Kidney (tissue), 14 donors: Measurements from ENCODE around the gene MTREX. TPM values are rescaled to one million over a fixed set of nuclear protein-coding genes. Genes with fewer than 3 reads are reported as not detected.

Experiments
- DNase-seq, 5 donors: peaks; one replicate each; pipeline ENCODE4 v3.0.0-alpha.2; 2013 to 2020
- FAIRE-seq: peaks from 2 replicates; lab custom pipeline; 2012; peaks lifted over from hg19 to GRCh38; lab: Jason Lieb, UNC
- H3K27ac ChIP-seq, 2 donors: one replicate each; pipeline ENCODE4 v1.7.0; 2013; ENCODE audit warnings: low read depth in 2 of 2, low read length in 2 of 2, inconsistent platforms in 1 of 2
- H3K27me3 ChIP-seq: one replicate; pipeline ENCODE4 v1.7.1; 2013; ENCODE audit warnings: low read length, inconsistent platforms; ENCODE audit not compliant: control insufficient read depth, insufficient read depth
- H3K36me3 ChIP-seq, 3 donors: one replicate each; pipeline versions ENCODE4 v1.7.0 to v1.7.1; 2013; ENCODE audit warnings: low read length in 3 of 3, control low read depth in 1 of 3, inconsistent platforms in 1 of 3; ENCODE audit not compliant: insufficient read depth in 3 of 3, control insufficient read depth in 2 of 3
- H3K4me1 ChIP-seq, 3 donors: one replicate each; pipeline versions ENCODE4 v1.7.0 to v1.7.1; 2013; ENCODE audit warnings: low read length in 3 of 3, inconsistent platforms in 1 of 3, low read depth in 1 of 3; ENCODE audit not compliant: control insufficient read depth in 2 of 3, insufficient read depth in 2 of 3
- H3K4me3 ChIP-seq, 3 donors: one replicate each; pipeline versions ENCODE4 v1.7.0 to v1.8.1; 2013; ENCODE audit warnings: low read length in 3 of 3, control low read depth in 1 of 3, inconsistent platforms in 1 of 3
- H3K9ac ChIP-seq, 3 donors: one replicate each; pipeline versions ENCODE4 v1.7.0 to v1.7.1; 2013; ENCODE audit warnings: low read length in 3 of 3, control low read depth in 1 of 3, inconsistent platforms in 1 of 3
- H3K9me3 ChIP-seq, 3 donors: one replicate each; pipeline versions ENCODE4 v1.7.0 to v1.7.1; 2013; ENCODE audit warnings: low read length in 3 of 3, control low read depth in 1 of 3, inconsistent platforms in 1 of 3; ENCODE audit not compliant: control insufficient read depth in 2 of 3, insufficient read depth in 1 of 3
- intact Hi-C: fragments of 100-400 bp; cut with DNase I; formaldehyde crosslinking; loops from one replicate; pipeline ENCODE4 v1.11.1; 2022
- polyA plus RNA-seq: library from polyadenylated mRNA; stranded (reverse); fragments of 350-450 nt; fragmentation: Illumina TruSeq; extraction: RNeasy Lipid Tissue Mini Kit (QIAGEN cat#74804); gene quantifications from one replicate; pipeline ENCODE4 v1.2.3, GENCODE V29; 2014; ENCODE audit warnings: low read depth, low replicate concordance; ENCODE audit not compliant: insufficient read depth
- total RNA-seq: library from RNA; stranded (reverse); fragmentation: NEBNext Ultra II Directional; extraction: Animal tissue kit (Norgen Biotek cat#: 25700); gene quantifications from one replicate; pipeline ENCODE4 v1.2.1, GENCODE V29; 2021
- TF ChIP-seq, protein P1 (sequence below): IDR thresholded peaks from 3 replicates; pipeline ENCODE4 v1.5.1; 2012; ENCODE audit warnings: mild to moderate bottlenecking, moderate library complexity, borderline replicate concordance; ENCODE audit not compliant: insufficient read depth; ENCODE audit errors: extremely low read depth
- donor health status: control.
- donor health status: control.
- donor health status: control.
- donor health status: control.
- donor health status: control.
- donor health status: DM: yes; HTN: yes; CAD: no.
- donor health status: Normal renal cell carcinoma (clear cell type).

Gene MTREX
- total and polyA plus RNA-seq, 2 donors from 2014 or later = 19.3 to 69.7 TPM

DNA sequence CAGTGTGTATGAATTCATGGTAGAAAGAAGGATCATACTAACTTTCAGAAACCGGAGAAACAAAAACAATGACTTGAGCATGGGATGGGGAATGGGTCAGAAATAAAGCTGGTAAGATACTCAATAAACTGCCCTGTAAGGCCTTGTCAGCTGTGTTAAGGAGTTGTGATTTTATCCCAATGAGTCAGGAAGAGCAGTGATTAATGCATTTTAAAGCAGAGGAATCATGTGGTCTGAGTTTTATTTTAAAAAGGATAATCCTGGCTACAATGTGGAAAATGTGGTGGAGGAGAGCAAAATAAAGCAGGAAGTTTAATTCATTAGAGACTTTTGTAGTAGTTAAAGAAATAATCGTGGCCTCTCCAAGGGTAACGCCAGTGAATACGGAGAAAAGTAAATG, 29.0 kb upstream of the MTREX start:
- no peak overlapping the region for H3K27ac ChIP-seq
- H3K27me3 ChIP-seq = no peaks in the 10 kb centered on the region
- DNase-seq (no peak), FAIRE-seq (no peak)
- intact Hi-C loops = no loop called here
- H3K4me1 ChIP-seq = no peaks in the 10 kb centered on the region
- no peak overlapping the region for H3K4me3 ChIP-seq
- TF ChIP-seq, protein P1, sequence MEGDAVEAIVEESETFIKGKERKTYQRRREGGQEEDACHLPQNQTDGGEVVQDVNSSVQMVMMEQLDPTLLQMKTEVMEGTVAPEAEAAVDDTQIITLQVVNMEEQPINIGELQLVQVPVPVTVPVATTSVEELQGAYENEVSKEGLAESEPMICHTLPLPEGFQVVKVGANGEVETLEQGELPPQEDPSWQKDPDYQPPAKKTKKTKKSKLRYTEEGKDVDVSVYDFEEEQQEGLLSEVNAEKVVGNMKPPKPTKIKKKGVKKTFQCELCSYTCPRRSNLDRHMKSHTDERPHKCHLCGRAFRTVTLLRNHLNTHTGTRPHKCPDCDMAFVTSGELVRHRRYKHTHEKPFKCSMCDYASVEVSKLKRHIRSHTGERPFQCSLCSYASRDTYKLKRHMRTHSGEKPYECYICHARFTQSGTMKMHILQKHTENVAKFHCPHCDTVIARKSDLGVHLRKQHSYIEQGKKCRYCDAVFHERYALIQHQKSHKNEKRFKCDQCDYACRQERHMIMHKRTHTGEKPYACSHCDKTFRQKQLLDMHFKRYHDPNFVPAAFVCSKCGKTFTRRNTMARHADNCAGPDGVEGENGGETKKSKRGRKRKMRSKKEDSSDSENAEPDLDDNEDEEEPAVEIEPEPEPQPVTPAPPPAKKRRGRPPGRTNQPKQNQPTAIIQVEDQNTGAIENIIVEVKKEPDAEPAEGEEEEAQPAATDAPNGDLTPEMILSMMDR = no peak
- peaks cover 14 to 55% (median 34%) of the 10 kb centered on the region in 3 donors for H3K36me3 ChIP-seq
- H3K9ac ChIP-seq = no peak overlapping the region
- H3K9me3 ChIP-seq = no peaks in the 10 kb centered on the region

DNA sequence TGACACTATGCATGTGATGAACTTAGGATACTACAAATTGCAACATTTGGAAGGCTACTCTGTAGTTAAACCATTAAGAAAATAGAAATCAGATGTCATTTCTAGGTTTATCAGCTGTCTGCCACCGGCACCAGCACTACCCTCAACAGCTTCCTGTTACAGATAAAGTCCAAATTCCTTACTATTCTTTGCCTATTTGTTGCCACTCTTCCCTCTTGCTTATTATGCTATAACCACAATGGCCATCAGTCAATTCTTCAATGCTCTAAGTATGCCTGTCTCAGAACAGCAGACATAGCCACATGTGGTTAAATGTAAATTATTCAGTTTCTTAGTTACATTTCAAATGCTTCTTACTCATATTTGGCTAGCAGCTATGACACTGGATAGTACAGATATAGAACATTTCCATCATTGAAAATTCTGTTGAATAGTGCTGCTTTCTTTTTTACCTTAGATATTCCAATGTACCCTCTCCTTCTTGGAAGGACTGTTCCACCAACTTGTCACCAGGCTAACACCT, 21.3 kb upstream of the MTREX start:
- Histone ChIP-seq H3K27ac (no peak overlapping the region), H3K36me3 (peaks cover 8 to 37% (median 15%) of the 10 kb centered on the region in 3 donors), H3K9ac (no peak overlapping the region), H3K4me3 (no peak overlapping the region), H3K4me1 (peaks cover 0 to 6% (median 2%) of the 10 kb centered on the region in 3 donors), H3K9me3 (no peaks in the 10 kb centered on the region), H3K27me3 (no peaks in the 10 kb centered on the region)
- FAIRE-seq (no peak), DNase-seq (no peak)
- intact Hi-C loops = no loop called here
- TF ChIP-seq, protein P1 = no peak

DNA sequence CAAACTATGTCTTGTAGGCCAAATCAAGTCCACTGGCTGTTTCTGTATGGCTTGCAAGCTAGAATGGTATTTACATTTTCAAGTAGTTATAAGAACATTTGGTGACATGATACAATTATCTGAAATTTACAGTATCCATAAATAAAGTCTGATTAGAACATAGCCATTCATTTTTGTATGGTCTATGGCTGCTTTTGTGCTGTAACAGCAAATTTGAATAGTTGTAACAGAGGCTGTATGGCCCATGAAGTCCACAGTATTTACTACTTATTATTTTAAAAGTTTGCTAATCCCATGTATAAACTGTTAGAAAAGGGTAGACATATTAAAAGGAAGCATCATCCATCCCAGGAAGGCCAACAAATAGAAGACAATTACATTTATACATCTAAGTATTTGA, 18.0 kb upstream of the MTREX start:
- H3K9me3 ChIP-seq = no peaks in the 10 kb centered on the region
- intact Hi-C loops = no loop called here
- H3K4me1 ChIP-seq = peaks cover 0 to 10% (median 2%) of the 10 kb centered on the region in 3 donors
- no peak overlapping the region for H3K9ac ChIP-seq
- FAIRE-seq (no peak), DNase-seq (no peak)
- no peak overlapping the region for H3K27ac ChIP-seq
- TF ChIP-seq, protein P1 = no peak
- H3K4me3 ChIP-seq = no peak overlapping the region
- H3K27me3 ChIP-seq = no peaks in the 10 kb centered on the region
- H3K36me3 ChIP-seq = peaks cover 9 to 35% (median 12%) of the 10 kb centered on the region in 3 donors

DNA sequence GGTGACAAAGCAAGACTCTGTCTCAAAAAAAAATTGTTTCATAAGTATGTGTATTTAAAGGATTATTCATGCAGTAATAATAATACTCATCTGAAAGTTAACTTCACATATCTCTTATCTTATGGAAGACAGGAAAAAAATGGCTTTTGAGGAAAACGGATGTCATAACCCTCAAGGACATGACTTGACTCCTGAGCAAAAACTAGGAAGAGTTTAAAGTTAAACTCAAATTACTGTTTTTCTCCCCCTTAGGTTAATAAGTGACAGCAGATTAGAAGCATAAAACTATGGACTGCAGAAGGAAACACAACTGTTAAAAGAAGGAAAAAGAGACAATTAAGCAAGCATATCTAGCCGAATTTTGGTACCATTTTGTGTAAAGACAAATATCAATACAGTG, 16.8 kb upstream of the MTREX start:
- Histone ChIP-seq H3K36me3 (peaks cover 11 to 37% (median 14%) of the 10 kb centered on the region in 3 donors), H3K9me3 (no peaks in the 10 kb centered on the region), H3K4me1 (peaks cover 0 to 10% (median 2%) of the 10 kb centered on the region in 3 donors), H3K4me3 (no peak overlapping the region), H3K27ac (no peak overlapping the region), H3K27me3 (no peaks in the 10 kb centered on the region), H3K9ac (no peak overlapping the region)
- DNase-seq = peak in 2 of 5 donors; percentile 9 to 26
- intact Hi-C loops = no loop called here
- FAIRE-seq = peak; percentile 32
- TF ChIP-seq, protein P1 = no peak
